Suppressor macrophage (primary cell): ENCODE measurements around the gene DPP7.
A peak's percentile ranks its signal among the peaks of the same experiment; 100 is the strongest.

Experiments
- DNase-seq, 4 experiments: peaks; one replicate each; pipeline ENCODE4 v3.0.0-alpha.2; 2020 to 2022
- total RNA-seq, 17 experiments: gene quantifications; one replicate each; lab custom pipeline; 2026; ENCODE audit warnings: mixed read lengths in 6 of 17, inconsistent platforms in 3 of 17; lab: John Stamatoyannopoulos, UW

DPP7 gene
- 107 to 288 (median 172) reads per million in 17 experiments for total RNA-seq

- peak; percentile 83 to 95 (median 89) for DNase-seq
These were observed at the start of gene DPP7 for GRCh38 chr9:137114613-137115393. Gene DPP7 (minus strand): TSS chr9:137114733. CDS start chr9:137114713, 20 bp downstream.

GRCh38 chr9:137163805-137164204 is 49.3 kb upstream of the DPP7 start:
- DNase-seq, result no peak

GRCh38 chr9:137163365-137163715 is 48.8 kb upstream of the DPP7 start:
- peak in 3 of 4 experiments; percentile 10 to 35 (median 26) for DNase-seq

GRCh38 chr9:137162505-137163364 is 48.2 kb upstream of the DPP7 start:
- peak in 3 of 4 experiments; percentile 13 to 32 (median 22) for DNase-seq

- no peak for DNase-seq
These were observed 47.3 kb upstream of the DPP7 start for GRCh38 chr9:137161558-137162486.

- no peak for DNase-seq
These were observed 46.4 kb upstream of the DPP7 start for GRCh38 chr9:137160716-137161557.

GRCh38 chr9:137160054-137160425 is 45.5 kb upstream of the DPP7 start:
- no peak for DNase-seq

- no peak for DNase-seq
These were observed 44.8 kb upstream of the DPP7 start for GRCh38 chr9:137159105-137160053.

- DNase-seq, result no peak
These were observed 44.1 kb upstream of the DPP7 start for GRCh38 chr9:137158625-137159024.

- DNase-seq, result no peak
These were observed 43.3 kb upstream of the DPP7 start for GRCh38 chr9:137157618-137158415.

- peak; percentile 68 to 87 (median 78) for DNase-seq
These were observed 42.2 kb upstream of the DPP7 start for GRCh38 chr9:137156567-137157375.

GRCh38 chr9:137152844-137153405 is 38.4 kb upstream of the DPP7 start:
- no peak for DNase-seq

GRCh38 chr9:137150617-137151457 is 36.3 kb upstream of the DPP7 start:
- DNase-seq, result peak; percentile 51 to 73 (median 62)

GRCh38 chr9:137149942-137150616 is 35.5 kb upstream of the DPP7 start:
- no peak for DNase-seq

GRCh38 chr9:137149363-137149762 is 34.8 kb upstream of the DPP7 start:
- DNase-seq, result no peak

GRCh38 chr9:137148661-137149060 is 34.1 kb upstream of the DPP7 start:
- no peak for DNase-seq

GRCh38 chr9:137148242-137148641 is 33.7 kb upstream of the DPP7 start:
- no peak for DNase-seq
